SK-N-SH (cell line): ENCODE results near the gene BCL11A.

ENCODE experiments used
- CHD2 ChIP-seq: fragments of 150-350 bp; IDR thresholded peaks from 2 replicates; pipeline ENCODE4 v1.6.1; 2018; ENCODE audit warnings: low read length; ENCODE audit not compliant: partially characterized antibody
- CTCF ChIP-seq: fragments of 200-600 bp; sonication (generic); IDR thresholded peaks from 2 replicates; pipeline ENCODE4 v1.6.1; 2017; ENCODE audit warnings: antibody characterized with exemption, mild to moderate bottlenecking, moderate library complexity
- ELF1 ChIP-seq: IDR thresholded peaks from 2 replicates; pipeline ENCODE4 v1.4.0; 2012
- EP300 ChIP-seq, 2 experiments: IDR thresholded peaks; 2 replicates each; pipeline versions ENCODE4 v1.4.0 to v1.6.1; 2012; ENCODE audit warnings: borderline replicate concordance in 1 of 2, low read depth in 1 of 2, low read length in 1 of 2
- JUND ChIP-seq: IDR thresholded peaks from 2 replicates; pipeline ENCODE4 v1.4.0; 2012
- MAX ChIP-seq: IDR thresholded peaks from 2 replicates; pipeline ENCODE4 v1.4.0; 2012; ENCODE audit warnings: low read depth
- NFIC ChIP-seq: IDR thresholded peaks from 2 replicates; pipeline ENCODE4 v1.4.0; 2012; ENCODE audit warnings: borderline replicate concordance
- PBX3 ChIP-seq: IDR thresholded peaks from 2 replicates; pipeline ENCODE4; 2012
- POLR2AphosphoS5 ChIP-seq: IDR thresholded peaks from 2 replicates; pipeline ENCODE4 v1.6.1; 2012; ENCODE audit warnings: low read depth, low read length
- RCOR1 ChIP-seq: fragments of 150-350 bp; IDR thresholded peaks from 2 replicates; pipeline ENCODE4 v1.6.1; 2017; ENCODE audit warnings: antibody characterized with exemption, low read length
- REST ChIP-seq: IDR thresholded peaks from 2 replicates; pipeline ENCODE4 v1.6.1; 2012; ENCODE audit warnings: mild to moderate bottlenecking, low read depth, low read length, moderate library complexity
- SIN3A ChIP-seq: IDR thresholded peaks from 2 replicates; pipeline ENCODE4 v1.6.1; 2012; ENCODE audit warnings: low read depth, mild to moderate bottlenecking, low read length, moderate library complexity, borderline replicate concordance
- USF1 ChIP-seq: IDR thresholded peaks from 2 replicates; pipeline ENCODE4 v1.4.0; 2012; ENCODE audit warnings: low read depth, borderline replicate concordance

- TF ChIP-seq PBX3 (no peak), CTCF (no peak), MAX (no peak), EP300 (IDR thresholded peaks at IDR 0.05; ENCODE audit: borderline replicate concordance in 1 of 2, low read depth in 1 of 2, low read length in 1 of 2) (no peak), NFIC (no peak), JUND (no peak), POLR2AphosphoS5 (no peak), RCOR1 (no peak), SIN3A (no peak), REST (no peak), ELF1 (no peak), CHD2 (no peak), USF1 (no peak)
Observed at GRCh38 chr2:60442608-60443007, 110.8 kb downstream of the BCL11A start.
